ENCODE data around the gene MBOAT2.

- no peak for TF ChIP-seq CTCF (IDR thresholded peaks at IDR 0.05; ENCODE audit: insufficient read depth, low read length)
- no peak for TF ChIP-seq POLR2AphosphoS5 (IDR thresholded peaks at IDR 0.05; ENCODE audit: low read depth)
Measured at GRCh38 chr2:9024575-9024974, 21.1 kb upstream of the MBOAT2 start.

Data from HL-60 (cell line).